GM12874 (cell line): ENCODE results near the gene TLE4.

Experiments used
- CTCF ChIP-seq: IDR thresholded peaks from 2 replicates; pipeline ENCODE4 v1.5.1; 2011; ENCODE audit warnings: low read depth, mild to moderate bottlenecking, control low read depth, low read length, moderate library complexity; ENCODE audit not compliant: insufficient read depth

TLE4 gene

GRCh38 chr9:79573412-79573923 lies 1.7 kb downstream of the TLE4 start:
- TF ChIP-seq CTCF = no peak

- no peak for TF ChIP-seq CTCF
Measured at GRCh38 chr9:79574136-79574535, 2.4 kb downstream of the TLE4 start.

GRCh38 chr9:79574781-79575180 lies 3.0 kb downstream of the TLE4 start:
- TF ChIP-seq CTCF = no peak

- TF ChIP-seq CTCF = no peak
Measured at GRCh38 chr9:79575547-79575946, 3.8 kb downstream of the TLE4 start.

- TF ChIP-seq CTCF = no peak
Measured at GRCh38 chr9:79577969-79578723, 6.4 kb downstream of the TLE4 start.

GRCh38 chr9:79578891-79579290 lies 7.1 kb downstream of the TLE4 start:
- no peak for TF ChIP-seq CTCF

GRCh38 chr9:79579624-79580023 lies 7.9 kb downstream of the TLE4 start:
- TF ChIP-seq CTCF = no peak
